ENCODE measurements around the gene KBTBD3. TPM values are rescaled to one million over a fixed set of nuclear protein-coding genes. Genes with fewer than 3 reads are reported as not detected.

The KBTBD3 gene
- total and polyA plus RNA-seq, 3 donors from 2014 or later, result 6.8 to 15.6 (median 8.5) TPM

DNA sequence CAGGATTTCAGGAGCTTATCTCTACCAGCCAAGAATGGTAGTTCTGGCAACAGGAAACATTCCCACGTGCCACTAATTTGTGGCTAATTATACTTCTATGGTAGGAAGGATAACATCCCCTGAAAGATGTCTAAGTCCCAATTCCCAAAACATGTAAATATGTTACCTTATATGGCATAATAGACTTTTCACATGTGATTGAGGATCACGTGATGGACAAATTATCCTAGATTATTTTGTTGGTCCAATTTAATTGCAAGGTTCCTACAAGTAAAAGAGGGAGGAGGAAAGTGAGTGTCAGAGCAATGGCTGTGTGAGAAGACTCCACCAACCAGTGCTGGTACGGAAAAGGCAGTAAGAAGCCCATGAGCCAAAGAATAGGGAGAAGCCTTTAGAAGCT is 45.2 kb downstream of the KBTBD3 start:
- WGBS, 2 donors, result 84 to 85% methylated on average over 3 of the region's 3 CpGs
- TF ChIP-seq POLR2A (IDR thresholded peaks at IDR 0.05), result no peak
- TF ChIP-seq, protein P1, sequence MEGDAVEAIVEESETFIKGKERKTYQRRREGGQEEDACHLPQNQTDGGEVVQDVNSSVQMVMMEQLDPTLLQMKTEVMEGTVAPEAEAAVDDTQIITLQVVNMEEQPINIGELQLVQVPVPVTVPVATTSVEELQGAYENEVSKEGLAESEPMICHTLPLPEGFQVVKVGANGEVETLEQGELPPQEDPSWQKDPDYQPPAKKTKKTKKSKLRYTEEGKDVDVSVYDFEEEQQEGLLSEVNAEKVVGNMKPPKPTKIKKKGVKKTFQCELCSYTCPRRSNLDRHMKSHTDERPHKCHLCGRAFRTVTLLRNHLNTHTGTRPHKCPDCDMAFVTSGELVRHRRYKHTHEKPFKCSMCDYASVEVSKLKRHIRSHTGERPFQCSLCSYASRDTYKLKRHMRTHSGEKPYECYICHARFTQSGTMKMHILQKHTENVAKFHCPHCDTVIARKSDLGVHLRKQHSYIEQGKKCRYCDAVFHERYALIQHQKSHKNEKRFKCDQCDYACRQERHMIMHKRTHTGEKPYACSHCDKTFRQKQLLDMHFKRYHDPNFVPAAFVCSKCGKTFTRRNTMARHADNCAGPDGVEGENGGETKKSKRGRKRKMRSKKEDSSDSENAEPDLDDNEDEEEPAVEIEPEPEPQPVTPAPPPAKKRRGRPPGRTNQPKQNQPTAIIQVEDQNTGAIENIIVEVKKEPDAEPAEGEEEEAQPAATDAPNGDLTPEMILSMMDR (IDR thresholded peaks at IDR 0.05), result no peak
- Histone ChIP-seq H3K4me1 (no peaks in the 10 kb centered on the region), H3K4me3 (no peak overlapping the region), H3K27ac (no peak overlapping the region), H3K27me3 (no peaks in the 10 kb centered on the region), H3K36me3 (ENCODE audit: low read depth, missing control alignments) (no peaks in the 10 kb centered on the region), H3K9me3 (no peaks in the 10 kb centered on the region)
- intact Hi-C loops (cut with DNase I; ENCODE audit: low total_unique reads), result no loop called here
- DNase-seq, result no peak

GRCh38 chr11:106031202-106031810 is 45.8 kb downstream of the KBTBD3 start:
- no peaks in the 10 kb centered on the region for H3K36me3 ChIP-seq (ENCODE audit: low read depth, missing control alignments)
- no peaks in the 10 kb centered on the region for H3K4me1 ChIP-seq
- no peak for DNase-seq
- 58 to 67% methylated on average over 2 of the region's 2 CpGs for WGBS, 2 donors
- intact Hi-C loops (cut with DNase I; ENCODE audit: low total_unique reads), result no loop called here
- no peaks in the 10 kb centered on the region for H3K27me3 ChIP-seq
- H3K27ac ChIP-seq, result no peak overlapping the region
- H3K4me3 ChIP-seq, result no peak overlapping the region
- H3K9me3 ChIP-seq, result no peaks in the 10 kb centered on the region
- TF ChIP-seq, protein P1 (IDR thresholded peaks at IDR 0.05), result no peak
- no peak for TF ChIP-seq POLR2A (IDR thresholded peaks at IDR 0.05)

- Histone ChIP-seq H3K36me3 (ENCODE audit: low read depth, missing control alignments) (no peaks in the 10 kb centered on the region), H3K9me3 (no peaks in the 10 kb centered on the region), H3K4me3 (no peak overlapping the region), H3K27me3 (no peaks in the 10 kb centered on the region), H3K27ac (no peak overlapping the region), H3K4me1 (no peaks in the 10 kb centered on the region)
- intact Hi-C loops (cut with DNase I; ENCODE audit: low total_unique reads), result no loop called here
- TF ChIP-seq, protein P1 (IDR thresholded peaks at IDR 0.05), result no peak
- DNase-seq, result no peak
- WGBS, 2 donors, result 48 to 61% methylated on average over 4 of the region's 4 CpGs
Measured at GRCh38 chr11:106030609-106031008, 46.5 kb downstream of the KBTBD3 start.

DNA sequence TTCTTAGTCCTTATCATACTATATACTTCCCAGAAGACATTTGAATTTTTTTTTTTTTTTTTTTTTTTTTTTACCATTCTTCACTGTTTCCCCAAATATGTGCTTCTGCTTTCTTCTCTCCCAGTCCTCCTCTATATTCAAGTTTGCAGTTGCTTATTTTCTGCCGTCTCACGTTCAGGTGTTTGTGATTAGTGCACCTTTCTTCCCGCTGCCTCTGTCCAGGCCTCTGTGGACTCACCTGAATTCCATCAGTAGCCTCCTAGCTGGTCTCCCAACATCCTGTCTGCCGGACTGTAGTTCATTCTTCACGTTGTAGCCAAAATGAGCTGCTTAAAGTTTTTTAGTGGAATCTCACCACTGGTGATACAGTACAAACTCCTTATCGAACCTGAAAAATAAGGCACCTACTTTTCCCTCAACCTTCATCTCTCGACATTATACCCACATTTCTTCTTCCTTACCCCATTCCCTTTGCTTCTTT is 54.3 kb downstream of the KBTBD3 start:
- intact Hi-C loops (cut with DNase I; ENCODE audit: low total_unique reads), result no loop called here
- no peak for DNase-seq
- H3K36me3 ChIP-seq (ENCODE audit: low read depth, missing control alignments), result no peaks in the 10 kb centered on the region
- peak overlapping the region; percentile 78 to 79 for H3K27ac ChIP-seq
- H3K27me3 ChIP-seq, result no peaks in the 10 kb centered on the region
- H3K4me1 ChIP-seq, result peaks cover 6% of the 10 kb centered on the region
- TF ChIP-seq POLR2A (IDR thresholded peaks at IDR 0.05), result no peak
- TF ChIP-seq, protein P1 (IDR thresholded peaks at IDR 0.05), result no peak
- no peaks in the 10 kb centered on the region for H3K9me3 ChIP-seq
- peak overlapping the region; percentile 55 to 94 for H3K4me3 ChIP-seq
- WGBS, 2 donors, result 52 to 66% methylated on average over 7 of the region's 7 CpGs
